Hematopoietic multipotent progenitor cell (in vitro differentiated cells): ENCODE data around the gene CMTM1. TPM values are rescaled to one million over a fixed set of nuclear protein-coding genes. Genes with fewer than 3 reads are reported as not detected.

Experiments used
- DNase-seq, 3 donors: peaks; one replicate each; pipeline ENCODE4 v3.0.0-alpha.2; 2011 to 2015; ENCODE audit warnings: low read depth in 2 of 3, low spot score in 2 of 3
- total RNA-seq: library from RNA; depleted of rRNA; stranded (reverse); fragments of >200 nt; gene quantifications from one replicate; pipeline ENCODE4 v1.2.3, GENCODE V29; 2012

The CMTM1 gene
- total RNA-seq = 6.5 TPM

- DNase-seq = no peak
These were observed at the start of gene CMTM1 for GRCh38 chr16:66566051-66566901. TSS of gene CMTM1 (plus strand) at chr16:66566439. CDS start at chr16:66566514, 75 bp downstream.

GRCh38 chr16:66516509-66516807 is 49.8 kb upstream of the CMTM1 start:
- no peak for DNase-seq

- peak in 2 of 3 donors; percentile 97 for DNase-seq
These were observed 49.2 kb upstream of the CMTM1 start for GRCh38 chr16:66516808-66517585.

GRCh38 chr16:66517586-66518263 is 48.5 kb upstream of the CMTM1 start:
- DNase-seq = no peak

- DNase-seq = no peak
These were observed 46.5 kb upstream of the CMTM1 start for GRCh38 chr16:66519482-66520373.

- DNase-seq = peak in 1 of 3 donors; percentile 59
These were observed 45.7 kb upstream of the CMTM1 start for GRCh38 chr16:66520406-66521170.

GRCh38 chr16:66521252-66521713 is 45.0 kb upstream of the CMTM1 start:
- no peak for DNase-seq

- peak in 2 of 3 donors; percentile 86 to 92 for DNase-seq
These were observed 44.1 kb upstream of the CMTM1 start for GRCh38 chr16:66521951-66522771.

- no peak for DNase-seq
These were observed 43.2 kb upstream of the CMTM1 start for GRCh38 chr16:66522816-66523590.

GRCh38 chr16:66523861-66524354 is 42.3 kb upstream of the CMTM1 start:
- peak in 2 of 3 donors; percentile 84 to 93 for DNase-seq

GRCh38 chr16:66524601-66525164 is 41.6 kb upstream of the CMTM1 start:
- DNase-seq = peak in 2 of 3 donors; percentile 89 to 97

GRCh38 chr16:66525396-66526180 is 40.7 kb upstream of the CMTM1 start:
- DNase-seq = peak in 2 of 3 donors; percentile 63 to 68

GRCh38 chr16:66528294-66528693 is 37.9 kb upstream of the CMTM1 start:
- DNase-seq = no peak

GRCh38 chr16:66529475-66529874 is 36.8 kb upstream of the CMTM1 start:
- DNase-seq = no peak

- no peak for DNase-seq
These were observed 31.9 kb upstream of the CMTM1 start for GRCh38 chr16:66534376-66534799.

- DNase-seq = no peak
These were observed 29.7 kb upstream of the CMTM1 start for GRCh38 chr16:66536525-66536924.
